Measurements from ENCODE around the gene CDX2. TPM values are rescaled to one million over a fixed set of nuclear protein-coding genes. Genes with fewer than 3 reads are reported as not detected.

The CDX2 gene, protein sequence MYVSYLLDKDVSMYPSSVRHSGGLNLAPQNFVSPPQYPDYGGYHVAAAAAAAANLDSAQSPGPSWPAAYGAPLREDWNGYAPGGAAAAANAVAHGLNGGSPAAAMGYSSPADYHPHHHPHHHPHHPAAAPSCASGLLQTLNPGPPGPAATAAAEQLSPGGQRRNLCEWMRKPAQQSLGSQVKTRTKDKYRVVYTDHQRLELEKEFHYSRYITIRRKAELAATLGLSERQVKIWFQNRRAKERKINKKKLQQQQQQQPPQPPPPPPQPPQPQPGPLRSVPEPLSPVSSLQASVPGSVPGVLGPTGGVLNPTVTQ
- polyA plus RNA-seq (2011; rRNA removed) (not detected in 2 replicates), polyA minus RNA-seq (2011; rRNA and poly(A)+ RNA removed) (not detected in 2 replicates)

DNA sequence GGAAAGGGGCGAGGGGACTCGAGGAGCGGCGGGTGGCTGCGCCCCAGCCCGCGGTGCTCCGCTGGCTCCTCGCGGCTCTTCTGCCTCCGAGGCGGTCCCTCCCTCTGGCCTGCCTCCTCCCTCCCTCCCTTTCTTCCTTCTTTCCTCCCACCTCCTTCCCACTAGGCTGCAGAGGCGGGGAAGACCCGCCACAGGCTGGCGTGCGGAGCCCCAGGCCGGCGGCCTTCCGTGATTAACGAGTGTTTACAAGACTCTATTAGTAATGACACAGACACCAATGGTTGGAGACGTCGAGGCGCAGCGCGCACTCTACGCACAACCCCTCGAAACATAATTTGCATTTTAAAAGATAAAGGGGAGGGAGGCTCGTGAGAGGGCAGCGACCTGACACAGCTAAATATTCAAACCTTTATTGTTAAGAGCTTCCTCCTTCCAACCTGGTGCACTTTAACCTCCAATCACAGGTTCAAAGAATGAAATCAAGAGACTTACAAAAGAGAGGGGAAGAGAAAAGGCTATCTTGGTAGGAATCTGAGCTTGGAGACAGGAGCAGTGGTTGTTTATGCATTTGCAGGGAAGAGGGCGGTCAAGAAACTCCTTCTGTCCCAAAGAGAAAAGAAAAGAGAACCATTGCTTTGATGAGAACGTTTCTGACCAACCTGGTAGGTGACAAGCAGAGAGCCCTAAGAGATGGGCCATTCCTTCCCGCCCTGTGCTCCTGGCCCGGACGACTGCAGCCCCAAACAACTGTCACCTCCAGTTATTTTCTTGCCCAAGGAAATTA lies at the start of gene CDX2:
Gene CDX2, minus strand, starts transcription at position 234 of the 784 bp plus-strand sequence. CDS start 309 bp downstream, outside the sequence.
- Histone ChIP-seq H3K27ac (ENCODE audit: low read depth, low read length) (no peak within 1 kb of the TSS), H3K4me3 (ENCODE audit: low read depth, low read length) (no peak within 1 kb of the TSS), H3K9me3 (ENCODE audit: control insufficient read depth, insufficient read depth, low read length) (no peaks in the 10 kb centered on the region; the same call in 1 of the 2 replicates), H3K27me3 (ENCODE audit: control insufficient read depth, insufficient read depth, low read length) (peaks cover 98% of the 10 kb centered on the region)
- CTCF ChIA-PET: interaction anchor here (1.0 to 1.4 kb wide), 2 partner anchors 15 to 607 kb away, joined by 3 to 4 read pairs; no protein-coding TSS in a partner anchor
- DNase-seq (ENCODE audit: low read depth, low spot score): no peak
- POLR2A ChIA-PET: no interaction called here
- TF ChIP-seq, protein P1, sequence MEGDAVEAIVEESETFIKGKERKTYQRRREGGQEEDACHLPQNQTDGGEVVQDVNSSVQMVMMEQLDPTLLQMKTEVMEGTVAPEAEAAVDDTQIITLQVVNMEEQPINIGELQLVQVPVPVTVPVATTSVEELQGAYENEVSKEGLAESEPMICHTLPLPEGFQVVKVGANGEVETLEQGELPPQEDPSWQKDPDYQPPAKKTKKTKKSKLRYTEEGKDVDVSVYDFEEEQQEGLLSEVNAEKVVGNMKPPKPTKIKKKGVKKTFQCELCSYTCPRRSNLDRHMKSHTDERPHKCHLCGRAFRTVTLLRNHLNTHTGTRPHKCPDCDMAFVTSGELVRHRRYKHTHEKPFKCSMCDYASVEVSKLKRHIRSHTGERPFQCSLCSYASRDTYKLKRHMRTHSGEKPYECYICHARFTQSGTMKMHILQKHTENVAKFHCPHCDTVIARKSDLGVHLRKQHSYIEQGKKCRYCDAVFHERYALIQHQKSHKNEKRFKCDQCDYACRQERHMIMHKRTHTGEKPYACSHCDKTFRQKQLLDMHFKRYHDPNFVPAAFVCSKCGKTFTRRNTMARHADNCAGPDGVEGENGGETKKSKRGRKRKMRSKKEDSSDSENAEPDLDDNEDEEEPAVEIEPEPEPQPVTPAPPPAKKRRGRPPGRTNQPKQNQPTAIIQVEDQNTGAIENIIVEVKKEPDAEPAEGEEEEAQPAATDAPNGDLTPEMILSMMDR (IDR thresholded peaks at IDR 0.05; ENCODE audit: low read depth, low read length): no peak

DNA sequence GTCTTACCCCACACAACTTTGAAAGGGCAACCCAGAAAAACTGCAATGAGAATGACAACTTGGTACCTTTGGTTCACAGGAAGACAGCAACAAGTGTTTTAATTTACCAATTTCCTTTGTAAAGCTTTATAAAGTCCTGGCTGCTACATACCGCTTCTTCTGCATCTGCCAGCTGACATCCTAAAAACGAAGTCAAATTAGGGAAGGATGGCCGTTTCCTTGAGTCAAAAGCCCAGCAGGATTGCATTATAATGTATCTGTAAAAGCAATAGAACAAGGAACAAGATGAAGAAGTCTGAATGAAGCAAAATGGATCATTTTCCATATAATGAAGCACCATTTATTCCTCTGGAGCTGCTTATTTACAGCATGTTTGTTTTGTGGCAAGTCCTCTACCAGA lies 45.2 kb upstream of the CDX2 start:
- ChIA-PET POLR2A (no interaction called here), CTCF (interaction anchor here (1.2 to 1.5 kb wide), 3 partner anchors 17 to 145 kb away, joined by 3 to 6 read pairs (median 5); no protein-coding TSS in a partner anchor)
- no peak overlapping the region for H3K27ac ChIP-seq (ENCODE audit: low read depth, low read length)
- DNase-seq (ENCODE audit: low read depth, low spot score): no peak
- TF ChIP-seq, protein P1 (IDR thresholded peaks at IDR 0.05; ENCODE audit: low read depth, low read length): no peak
- H3K27me3 ChIP-seq (ENCODE audit: control insufficient read depth, insufficient read depth, low read length): peaks cover 2% of the 10 kb centered on the region
- H3K9me3 ChIP-seq (ENCODE audit: control insufficient read depth, insufficient read depth, low read length): no peaks in the 10 kb centered on the region
- no peak overlapping the region for H3K4me3 ChIP-seq (ENCODE audit: low read depth, low read length)

DNA sequence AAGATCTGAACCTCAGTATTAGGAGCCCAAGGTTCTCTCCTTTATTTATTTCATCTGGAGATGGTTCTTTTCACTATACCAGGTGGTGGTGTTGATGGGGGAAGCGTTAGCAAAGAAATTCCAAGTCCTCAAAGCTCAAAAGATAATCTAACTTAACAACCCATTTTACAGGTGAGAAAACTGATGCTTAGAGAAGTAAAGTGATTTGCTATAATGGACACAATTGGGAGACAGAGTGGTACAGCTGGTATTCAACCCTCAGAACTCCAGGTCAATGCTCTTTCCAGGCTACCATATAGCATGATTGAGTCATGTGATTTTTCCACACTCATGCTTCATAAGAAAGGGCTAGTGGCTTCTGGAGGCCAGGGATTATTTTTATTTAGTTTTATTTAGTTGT lies 44.4 kb upstream of the CDX2 start:
- H3K27ac ChIP-seq (ENCODE audit: low read depth, low read length): no peak overlapping the region
- POLR2A ChIA-PET: no interaction called here
- H3K4me3 ChIP-seq (ENCODE audit: low read depth, low read length): no peak overlapping the region
- no peaks in the 10 kb centered on the region for H3K9me3 ChIP-seq (ENCODE audit: control insufficient read depth, insufficient read depth, low read length)
- H3K27me3 ChIP-seq (ENCODE audit: control insufficient read depth, insufficient read depth, low read length): peaks cover 2% of the 10 kb centered on the region
- TF ChIP-seq, protein P1 (IDR thresholded peaks at IDR 0.05; ENCODE audit: low read depth, low read length): no peak
- DNase-seq (ENCODE audit: low read depth, low spot score): no peak
- CTCF ChIA-PET: interaction anchor here (0.5 to 1.4 kb wide), 3 partner anchors 16 to 634 kb away, joined by 3 to 5 read pairs (median 3); no protein-coding TSS in a partner anchor

DNA sequence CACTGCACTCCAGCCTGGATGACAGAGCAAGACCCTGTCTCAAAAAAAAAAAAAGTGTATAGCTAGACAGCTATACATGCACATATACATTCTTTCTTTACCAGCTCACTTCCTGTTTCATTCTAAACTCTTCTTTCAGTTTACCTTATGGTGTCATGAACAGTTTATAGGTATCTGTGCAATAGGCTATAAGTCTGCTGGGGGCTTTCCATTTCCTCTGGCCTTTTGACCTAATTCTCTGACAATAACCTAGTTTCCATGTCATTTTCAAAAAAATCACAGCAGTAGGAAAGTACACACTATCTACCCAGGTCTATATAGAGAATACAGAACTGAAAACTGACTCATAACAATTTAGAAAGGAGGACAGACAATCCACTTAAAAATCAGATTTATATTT lies 43.8 kb upstream of the CDX2 start:
- CTCF ChIA-PET: no interaction called here
- H3K4me3 ChIP-seq (ENCODE audit: low read depth, low read length): no peak overlapping the region
- H3K27ac ChIP-seq (ENCODE audit: low read depth, low read length): no peak overlapping the region
- TF ChIP-seq, protein P1 (IDR thresholded peaks at IDR 0.05; ENCODE audit: low read depth, low read length): no peak
- peaks cover 2% of the 10 kb centered on the region for H3K27me3 ChIP-seq (ENCODE audit: control insufficient read depth, insufficient read depth, low read length)
- POLR2A ChIA-PET: interaction anchor here (0.5 kb wide), 1 partner anchor 248 kb away, joined by 4 read pairs; no protein-coding TSS in a partner anchor
- H3K9me3 ChIP-seq (ENCODE audit: control insufficient read depth, insufficient read depth, low read length): no peaks in the 10 kb centered on the region
- DNase-seq (ENCODE audit: low read depth, low spot score): no peak

All from AG04450 (cell line).